GM19397 (cell line): ENCODE data around the gene PIK3R2.
"Not testable (repeated sequence)": the region's sequence is repeated elsewhere in the genome, so short reads cannot be mapped to it uniquely, and the experiment has no call there.

Source experiments
- ATAC-seq: cut with Tn5 transposase; IDR thresholded peaks from one replicate; pipeline ENCODE4 v1.9.1; 2021; ENCODE audit warnings: mild to moderate bottlenecking, moderate library complexity; ENCODE audit not compliant: unreplicated experiment

Gene PIK3R2

DNA sequence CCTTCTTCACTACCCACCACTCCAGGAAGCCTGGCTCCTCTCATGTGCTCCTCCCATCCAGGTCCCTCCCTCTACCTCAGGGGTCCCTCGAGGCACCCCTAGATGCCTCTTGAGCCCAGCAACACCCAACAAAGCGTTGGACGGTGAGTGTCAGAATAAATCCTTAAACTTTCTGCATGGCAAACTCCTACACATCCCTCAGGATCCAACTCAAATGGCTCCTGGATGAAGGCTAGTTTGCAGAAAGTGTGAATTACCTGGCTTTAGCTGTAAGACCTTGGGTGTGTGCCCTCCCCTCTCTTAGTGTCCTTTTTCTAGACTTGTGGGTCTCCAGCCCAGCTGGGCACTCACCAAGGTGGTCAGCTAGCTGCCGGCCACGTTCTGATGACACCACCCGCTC lies 45.4 kb downstream of the PIK3R2 start:
- no peak for ATAC-seq

DNA sequence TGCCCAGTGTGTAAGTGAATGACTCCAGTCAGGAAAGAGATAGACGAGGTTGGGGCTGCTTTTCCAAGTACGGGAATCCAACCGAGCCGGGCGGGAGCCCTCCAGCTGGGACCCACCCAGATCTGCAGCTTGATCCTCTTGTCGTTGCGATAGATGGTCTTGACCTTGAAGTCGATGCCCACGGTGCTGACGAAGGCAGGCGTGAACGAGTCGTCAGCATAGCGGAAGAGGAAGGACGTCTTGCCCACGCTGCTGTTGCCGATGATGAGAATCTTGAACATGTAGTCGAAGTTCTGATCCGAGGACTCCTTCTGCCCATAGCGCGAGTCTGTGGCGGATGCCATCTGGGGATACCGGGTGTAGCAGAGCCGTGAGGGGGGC lies 49.4 kb downstream of the PIK3R2 start:
- ATAC-seq = no peak

DNA sequence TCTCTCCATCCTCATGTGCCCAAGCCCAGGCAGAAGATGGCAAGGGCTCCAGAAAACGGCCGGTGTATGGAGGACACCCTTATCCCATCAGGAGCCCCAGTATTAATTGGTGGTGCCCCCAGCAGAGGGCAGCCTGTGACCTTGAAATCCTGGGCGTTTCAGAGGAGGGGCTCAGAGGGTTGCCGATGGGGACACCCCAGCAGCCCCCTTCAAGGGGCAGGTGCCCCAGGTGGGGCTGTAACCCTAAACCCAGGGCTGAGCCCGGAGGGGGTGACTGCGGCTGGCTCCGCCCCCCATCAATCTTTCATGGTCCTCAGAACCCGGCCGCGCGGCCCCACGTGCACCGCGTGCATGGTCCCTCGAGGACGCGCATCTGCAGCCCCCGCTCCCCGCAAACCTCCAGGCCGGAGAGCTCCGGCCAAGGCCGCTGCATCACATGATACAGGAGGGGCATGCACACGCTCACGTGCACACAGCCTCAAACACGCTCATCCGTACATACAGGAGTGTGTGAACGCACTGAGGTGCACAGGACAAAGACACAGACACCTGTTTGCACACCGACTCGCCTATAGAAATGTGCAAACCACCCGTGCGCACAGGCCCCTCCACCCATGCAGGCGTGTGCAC lies 49.9 kb downstream of the PIK3R2 start:
- no peak for ATAC-seq

DNA sequence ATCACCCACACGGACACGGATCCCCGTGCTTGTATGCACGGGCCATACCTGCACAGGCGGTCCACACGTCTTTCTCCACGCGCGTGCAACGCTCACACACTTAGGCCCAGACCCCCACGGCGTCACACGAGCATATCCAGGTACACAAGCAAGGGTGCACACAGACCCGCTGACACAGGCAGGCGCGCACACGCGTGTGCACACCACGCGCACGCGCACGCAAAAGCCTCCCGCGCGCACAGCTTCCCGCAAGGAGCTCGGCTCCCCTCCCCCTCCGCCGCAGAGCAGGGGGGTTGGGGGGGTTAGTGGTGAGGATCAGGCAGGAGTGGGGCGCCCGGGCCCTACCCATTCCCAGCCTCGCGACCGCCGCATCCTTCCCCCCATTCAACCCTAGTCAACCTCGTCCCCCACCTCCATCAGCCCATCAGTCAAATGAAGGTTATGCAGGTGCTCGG lies 50.5 kb downstream of the PIK3R2 start:
- no peak for ATAC-seq

DNA sequence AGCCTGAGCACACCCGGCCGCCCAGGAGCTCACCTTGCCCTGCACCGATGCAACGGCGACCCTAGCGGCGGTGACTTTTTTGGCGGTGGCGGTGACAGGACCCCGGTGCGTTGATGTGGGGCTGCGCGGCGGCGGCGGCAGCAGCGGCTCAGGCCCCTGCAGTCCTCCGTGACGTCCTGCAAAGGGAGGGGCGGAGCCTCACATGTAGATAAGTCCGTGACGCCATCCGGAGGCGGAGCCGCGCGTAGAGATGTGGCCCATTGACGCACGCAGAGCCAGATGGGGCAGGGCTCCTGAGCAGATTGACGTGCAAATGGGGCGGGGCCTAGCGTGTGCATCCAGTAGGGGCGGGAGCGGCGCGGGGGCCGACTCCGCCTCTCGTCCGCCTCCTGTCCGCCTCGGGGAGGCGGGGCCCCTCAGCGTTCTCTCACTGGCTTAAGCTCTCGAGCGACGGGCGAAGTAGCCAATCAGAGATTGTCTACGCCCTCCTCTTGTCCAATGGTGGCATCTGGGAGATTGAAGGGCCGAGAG lies 51.0 kb downstream of the PIK3R2 start, which contains the start of gene RAB3A:
TSS of gene RAB3A (minus strand) at position 180 of the 531 bp plus-strand sequence. CDS start 1,302 bp downstream, outside the sequence.
- peak; percentile 88 for ATAC-seq

DNA sequence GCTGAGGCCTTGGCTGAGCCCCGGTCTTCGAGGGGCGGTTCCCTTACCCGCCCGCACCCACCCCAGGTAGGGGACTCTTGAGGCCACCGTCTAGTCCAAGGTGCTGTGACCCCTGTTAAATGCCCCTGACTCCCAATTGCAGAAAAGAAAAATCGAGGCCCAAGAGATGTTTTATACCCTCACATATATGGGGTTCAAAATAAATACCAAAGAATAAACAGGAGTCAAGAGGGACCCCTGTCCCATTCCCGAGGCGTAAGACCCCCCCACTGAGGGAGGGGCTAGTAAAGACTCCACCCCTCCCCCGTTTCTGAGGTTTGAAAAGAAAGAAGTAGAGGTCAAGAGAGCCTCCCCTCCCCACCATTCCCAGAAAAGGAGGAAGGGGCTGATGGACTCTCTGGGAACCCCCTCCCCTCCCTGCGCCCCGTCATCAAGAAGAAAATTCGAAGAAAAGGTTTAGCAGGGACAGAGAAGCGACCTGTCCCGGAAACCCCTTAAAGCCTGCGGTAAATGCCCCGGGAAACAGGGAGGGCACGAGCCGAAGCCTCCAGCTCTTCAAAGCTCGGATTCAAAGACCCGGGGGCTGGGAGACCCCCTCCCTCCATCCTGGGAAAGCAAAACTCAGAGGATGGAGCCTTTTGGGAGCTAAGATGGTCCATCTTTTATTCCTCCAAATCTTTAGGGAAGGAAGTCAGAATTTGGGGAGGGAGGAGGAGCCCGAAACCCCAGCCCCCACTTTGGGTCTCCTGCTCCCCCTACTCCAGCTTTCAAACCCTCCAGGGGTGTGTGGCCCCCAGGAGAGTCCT lies 51.6 kb downstream of the PIK3R2 start:
- ATAC-seq = no peak

DNA sequence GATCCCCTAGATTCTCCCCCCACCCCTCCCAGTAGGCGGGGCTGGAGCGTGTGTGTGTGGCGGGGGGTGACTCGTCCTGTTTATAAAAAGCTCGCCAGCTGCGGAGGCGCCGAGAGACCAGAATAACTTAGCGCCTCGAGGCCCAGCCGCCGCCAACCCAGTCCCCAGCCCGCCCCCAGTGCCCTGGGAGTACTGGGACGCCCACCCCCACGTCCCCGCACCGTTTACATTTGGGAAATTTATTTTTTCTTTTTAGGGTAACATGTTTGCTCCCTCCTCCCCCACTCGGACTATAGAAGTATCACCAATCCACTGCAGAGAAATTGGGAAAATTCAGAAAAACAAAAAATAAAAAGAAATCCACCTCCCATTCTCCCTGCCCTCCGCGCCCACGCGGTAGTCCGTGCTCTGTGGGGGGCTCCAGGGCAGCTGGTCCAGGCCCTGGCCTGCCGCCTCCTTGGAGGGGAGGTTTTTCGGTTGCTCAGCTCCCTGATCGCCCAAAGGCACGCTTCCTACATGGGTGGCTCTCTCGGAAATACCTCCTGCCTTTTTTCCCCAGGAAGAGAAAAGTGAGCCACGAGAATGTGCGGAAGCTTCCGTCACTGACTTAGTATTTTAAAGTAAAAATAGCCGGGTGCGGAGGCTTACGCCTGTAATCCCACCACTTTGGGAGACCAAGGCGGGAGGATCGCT lies 52.4 kb downstream of the PIK3R2 start:
- ATAC-seq = no peak

DNA sequence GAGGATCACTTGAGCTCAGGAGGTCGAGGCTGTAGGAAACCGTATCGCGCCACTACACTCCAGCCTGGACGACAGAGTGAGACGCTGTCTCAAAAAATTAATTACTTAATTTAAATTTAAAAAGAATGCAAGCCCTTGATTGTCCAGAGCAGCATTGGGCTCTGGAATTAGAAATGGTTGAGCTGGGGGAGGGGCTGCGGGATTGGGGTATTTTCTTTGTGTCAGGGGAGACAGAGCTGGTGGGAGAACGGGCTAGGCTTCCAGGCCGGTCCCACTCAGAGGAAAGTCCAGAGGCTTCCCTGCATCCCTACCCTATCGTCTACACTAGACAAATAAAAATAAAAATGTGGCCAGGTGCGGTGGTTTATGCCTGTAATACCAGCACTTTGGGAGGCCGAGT lies 53.1 kb downstream of the PIK3R2 start:
- ATAC-seq = no peak

DNA sequence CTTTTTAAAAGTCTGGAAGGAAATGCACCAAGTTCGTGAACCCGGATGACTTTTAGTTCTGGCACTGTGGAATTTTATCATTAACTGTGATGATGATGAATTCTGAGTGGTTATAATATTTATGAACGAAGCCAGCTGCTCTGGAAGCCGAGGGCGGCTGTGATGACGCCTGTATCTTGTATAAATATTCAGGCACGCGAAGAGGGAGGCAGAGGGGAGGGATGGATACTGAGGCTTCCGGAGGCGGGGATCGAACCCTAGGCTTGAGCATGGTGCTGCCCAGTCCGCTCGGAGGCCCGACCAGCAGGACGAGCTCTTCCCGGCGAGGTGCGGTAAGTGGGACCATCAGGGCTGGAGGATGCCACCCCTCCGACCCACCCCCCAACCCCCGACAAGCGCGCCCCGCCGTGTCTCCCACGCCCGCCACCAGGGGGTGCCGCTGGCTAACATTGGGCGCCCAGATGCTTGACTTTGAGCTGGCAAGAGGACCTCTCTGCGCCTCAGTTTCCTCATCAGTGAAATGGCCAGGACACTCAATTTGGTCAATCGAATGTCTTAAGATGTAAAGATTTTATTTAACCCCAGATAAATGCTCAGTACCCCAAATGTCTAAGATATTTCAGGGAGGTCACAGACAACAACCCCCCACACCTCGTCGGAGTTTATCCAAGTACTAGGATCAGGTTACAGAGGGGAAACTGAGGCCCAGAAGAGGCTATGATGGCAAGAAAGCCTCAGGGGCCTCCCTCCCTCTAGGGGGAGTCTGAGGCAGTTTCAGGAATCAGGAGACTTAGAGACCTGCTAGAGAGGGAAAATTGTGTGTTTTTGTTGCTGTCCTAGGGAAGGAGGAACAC lies 55.4 kb downstream of the PIK3R2 start:
- no peak for ATAC-seq

DNA sequence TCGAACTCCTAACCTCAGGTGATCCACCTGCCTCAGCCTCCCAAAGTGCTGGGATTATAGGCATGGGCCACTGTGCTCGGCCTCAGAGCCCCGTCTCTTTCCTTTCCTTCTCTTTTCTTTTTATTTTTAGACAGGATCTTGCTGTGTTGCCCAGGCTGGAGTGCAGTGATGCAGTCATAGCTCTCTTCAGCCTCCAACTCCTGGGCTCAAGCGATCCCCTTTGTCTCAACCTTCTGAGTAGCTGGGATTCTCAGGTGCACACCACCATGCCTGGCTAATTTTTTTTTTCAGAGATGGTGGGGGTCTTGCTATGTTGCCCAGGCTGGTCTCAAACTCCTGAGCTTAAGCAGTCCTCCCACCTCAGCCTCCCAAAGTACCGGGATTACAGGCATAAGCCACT lies 56.9 kb downstream of the PIK3R2 start:
- ATAC-seq = not testable (repeated sequence)

DNA sequence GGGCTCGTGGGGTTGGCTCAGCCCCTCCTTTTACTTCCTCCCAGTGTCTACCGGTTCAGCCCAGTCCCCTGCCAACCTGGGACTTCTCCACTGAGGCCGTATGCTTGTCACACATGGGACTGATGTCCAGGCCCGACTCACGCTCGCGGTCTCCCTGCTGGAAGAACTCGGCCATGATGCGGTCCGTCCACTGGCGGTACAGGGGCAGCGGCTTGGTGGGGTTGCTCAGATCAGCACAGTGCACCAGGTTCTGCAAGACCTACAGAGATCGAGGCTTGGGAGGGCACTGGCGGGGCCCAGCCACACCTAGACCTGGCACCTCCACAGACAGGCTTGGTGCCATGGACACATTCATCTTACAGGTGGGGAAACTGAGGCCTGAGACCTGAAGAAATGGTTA lies 58.7 kb downstream of the PIK3R2 start:
- ATAC-seq = no peak

DNA sequence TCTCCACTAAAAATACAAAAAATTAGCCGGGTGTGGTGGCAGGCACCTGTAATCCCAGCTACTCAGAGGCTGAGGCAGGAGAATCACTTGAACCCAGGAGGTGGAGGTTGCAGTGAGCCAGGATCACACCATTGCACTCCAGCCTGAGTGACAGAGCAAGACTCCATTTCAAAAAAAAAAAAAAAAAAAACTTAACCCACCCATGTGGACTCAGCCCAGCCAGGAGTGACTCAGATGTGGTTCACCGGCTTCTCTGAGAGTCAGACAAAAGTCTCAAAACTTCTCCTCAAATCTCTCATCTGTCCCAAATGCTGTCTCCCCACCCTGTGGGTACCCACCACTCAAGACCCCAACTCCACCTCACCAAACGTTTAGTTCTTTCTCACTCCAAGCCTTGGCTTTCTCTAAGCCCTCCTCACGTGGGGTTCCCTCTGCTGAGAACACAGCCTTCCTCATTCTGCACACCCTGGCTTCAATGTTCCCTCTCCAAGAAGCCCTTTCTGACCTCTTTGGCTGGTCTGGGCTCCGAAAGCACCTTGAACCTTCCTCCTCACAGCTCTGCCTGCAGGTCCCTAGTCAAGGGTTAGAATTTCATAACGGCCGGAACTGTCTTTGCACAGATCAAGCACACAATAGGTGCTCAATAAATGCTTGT lies 61.9 kb downstream of the PIK3R2 start:
- no peak for ATAC-seq

DNA sequence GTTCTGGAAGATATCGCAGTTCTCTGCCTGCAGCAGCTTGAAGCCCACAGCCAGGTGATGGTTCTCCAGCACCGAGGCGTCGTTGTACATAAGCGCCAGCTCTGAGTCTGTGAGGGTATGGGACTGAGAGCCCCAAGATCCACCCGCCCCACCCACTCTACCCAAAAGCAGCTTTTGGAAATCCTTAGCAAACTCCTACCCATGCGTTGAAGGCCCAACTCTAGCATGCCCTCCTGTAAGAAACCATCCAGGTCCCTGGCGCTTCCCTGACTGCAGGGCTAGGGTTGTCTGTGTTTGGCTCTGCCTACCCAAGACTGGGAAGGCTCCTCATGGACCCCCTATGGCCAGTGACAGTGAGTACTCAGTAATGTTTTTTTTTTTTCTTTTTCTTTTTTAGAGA lies 63.8 kb downstream of the PIK3R2 start:
- ATAC-seq = no peak

DNA sequence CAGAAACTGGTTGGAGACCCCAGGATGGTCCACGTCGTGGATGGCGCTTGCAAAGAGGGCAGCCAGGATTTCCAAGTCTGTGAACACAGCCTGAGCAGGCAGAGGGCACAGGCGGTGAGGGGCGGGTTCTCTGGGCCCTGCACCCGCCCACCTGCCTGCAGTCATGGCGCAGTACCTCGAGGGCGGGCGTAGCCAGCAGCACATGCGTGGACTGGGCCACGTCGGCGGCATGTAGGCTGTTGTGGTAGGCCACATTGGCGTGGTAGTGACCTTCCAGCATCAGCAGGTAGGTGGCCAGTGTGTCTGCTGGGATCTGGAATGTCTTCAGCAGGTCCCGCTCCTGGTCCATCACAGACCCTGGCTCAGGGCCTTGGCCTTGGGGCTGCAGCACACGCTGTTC lies 65.2 kb downstream of the PIK3R2 start:
- ATAC-seq = no peak

DNA sequence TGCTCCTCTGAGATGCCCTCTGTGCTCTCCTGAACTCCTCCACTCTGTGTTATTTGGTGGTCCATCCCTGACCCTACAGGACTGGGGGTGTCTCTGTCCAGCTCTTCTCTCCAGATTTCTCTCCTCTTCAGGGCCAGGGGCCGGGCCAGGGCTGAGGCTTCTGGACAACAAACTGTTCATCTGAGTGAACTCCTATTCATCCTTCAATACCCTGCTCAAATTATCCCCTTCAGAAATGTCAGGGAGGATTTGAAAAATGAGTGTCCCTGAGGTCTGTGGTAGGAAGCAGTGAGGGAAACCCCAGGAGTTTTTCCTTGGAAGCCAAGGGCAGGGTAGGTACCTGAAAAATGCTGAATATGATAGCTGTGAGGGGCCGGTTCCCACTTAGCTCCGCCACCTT lies 65.6 kb downstream of the PIK3R2 start:
- no peak for ATAC-seq
